Measurements from ENCODE around the gene CROCC.
A peak's percentile ranks its signal among the peaks of the same experiment; 100 is the strongest.
"Not testable (repeated sequence)": the region's sequence is repeated elsewhere in the genome, so short reads cannot be mapped to it uniquely, and the experiment has no call there.

CROCC gene

DNA sequence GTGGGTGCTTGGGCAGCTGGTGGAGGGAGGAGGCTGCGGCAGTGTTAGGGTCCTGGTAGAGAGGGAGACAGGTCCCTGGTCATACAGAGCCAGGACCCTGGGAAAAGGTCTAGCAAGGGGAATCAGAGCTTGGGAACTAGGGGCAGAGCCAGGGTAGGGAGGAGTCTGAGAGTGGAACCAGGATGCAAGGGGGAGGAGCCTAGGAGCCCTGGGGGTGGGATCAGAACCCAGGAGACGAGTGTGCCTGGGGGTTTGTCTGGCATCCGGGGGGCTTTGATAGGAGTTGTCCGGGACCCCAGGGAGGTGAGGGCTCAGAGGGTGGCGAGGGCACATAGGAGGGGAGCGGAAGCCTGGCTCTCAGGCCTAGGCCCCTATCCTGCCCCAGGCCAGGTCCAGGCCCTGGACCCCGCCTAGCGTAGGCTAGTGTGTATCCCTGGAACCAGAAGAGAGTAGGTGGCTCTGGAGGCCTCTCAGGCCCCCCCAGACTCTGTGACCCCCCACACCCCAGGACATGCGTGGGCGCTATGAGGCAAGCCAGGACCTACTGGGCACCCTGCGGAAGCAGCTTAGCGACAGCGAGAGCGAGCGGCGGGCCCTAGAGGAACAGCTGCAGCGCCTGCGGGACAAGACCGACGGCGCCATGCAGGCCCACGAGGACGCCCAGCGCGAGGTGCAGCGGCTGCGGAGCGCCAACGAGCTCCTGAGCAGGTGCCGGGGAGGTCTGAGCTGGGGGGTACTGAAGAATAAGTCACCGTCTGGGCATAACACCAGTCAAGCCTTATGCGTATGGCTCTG, 17.9 kb downstream of the CROCC start:
- DNase-seq: not testable (repeated sequence)

DNA sequence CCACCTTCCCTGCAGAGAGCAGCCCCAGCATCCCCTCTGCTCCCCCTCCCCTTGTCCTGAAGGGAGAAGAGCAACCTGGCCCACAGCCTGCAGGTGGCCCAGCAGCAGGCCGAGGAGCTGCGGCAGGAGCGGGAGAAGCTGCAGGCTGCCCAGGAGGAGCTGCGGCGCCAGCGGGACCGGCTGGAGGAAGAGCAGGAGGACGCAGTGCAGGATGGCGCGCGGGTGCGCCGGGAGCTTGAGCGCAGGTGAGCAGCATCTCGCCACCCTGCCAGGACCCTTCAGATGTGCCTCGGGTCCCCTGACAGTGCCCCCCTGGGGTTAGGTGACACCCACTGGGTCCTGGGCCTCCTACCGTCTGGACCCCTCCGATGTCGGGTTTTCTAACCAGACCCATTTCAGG, 22.3 kb downstream of the CROCC start:
- DNase-seq: no peak

DNA sequence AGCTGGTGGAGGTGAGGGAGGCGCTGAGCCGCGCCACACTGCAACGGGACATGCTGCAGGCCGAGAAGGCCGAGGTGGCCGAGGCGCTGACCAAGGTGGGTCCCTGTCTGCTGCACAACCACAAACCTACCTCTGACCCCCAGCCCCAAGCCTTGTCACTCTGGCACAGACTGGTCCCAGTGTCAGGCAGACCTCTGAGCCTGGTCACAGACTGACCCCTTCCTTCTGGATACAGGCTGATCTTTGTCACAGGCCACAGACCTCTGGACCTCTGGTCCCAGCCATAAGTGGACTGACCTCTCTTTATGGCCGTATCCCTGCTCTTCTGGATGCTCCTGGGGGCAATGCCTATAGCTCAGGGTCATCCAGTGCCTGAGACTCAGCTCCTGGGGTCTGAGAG, 23.8 kb downstream of the CROCC start:
- not testable (repeated sequence) for DNase-seq

DNA sequence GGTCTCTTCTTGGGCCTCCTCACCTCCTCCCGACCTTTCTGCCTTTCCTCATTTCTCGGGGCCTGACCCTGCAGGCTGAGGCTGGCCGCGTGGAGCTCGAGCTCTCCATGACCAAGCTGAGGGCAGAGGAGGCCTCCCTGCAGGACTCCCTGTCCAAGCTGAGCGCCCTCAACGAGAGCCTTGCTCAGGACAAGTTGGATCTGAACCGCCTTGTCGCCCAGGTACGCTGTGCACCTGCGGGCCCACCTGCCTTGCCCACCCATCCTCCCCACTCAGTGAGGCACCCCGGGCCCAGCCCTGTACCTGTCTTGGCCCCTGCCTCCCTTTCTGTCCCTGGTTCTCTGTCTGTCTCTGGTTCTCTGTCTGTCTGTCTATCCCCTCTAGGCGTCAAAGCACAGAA, 24.5 kb downstream of the CROCC start:
- DNase-seq: not testable (repeated sequence)

DNA sequence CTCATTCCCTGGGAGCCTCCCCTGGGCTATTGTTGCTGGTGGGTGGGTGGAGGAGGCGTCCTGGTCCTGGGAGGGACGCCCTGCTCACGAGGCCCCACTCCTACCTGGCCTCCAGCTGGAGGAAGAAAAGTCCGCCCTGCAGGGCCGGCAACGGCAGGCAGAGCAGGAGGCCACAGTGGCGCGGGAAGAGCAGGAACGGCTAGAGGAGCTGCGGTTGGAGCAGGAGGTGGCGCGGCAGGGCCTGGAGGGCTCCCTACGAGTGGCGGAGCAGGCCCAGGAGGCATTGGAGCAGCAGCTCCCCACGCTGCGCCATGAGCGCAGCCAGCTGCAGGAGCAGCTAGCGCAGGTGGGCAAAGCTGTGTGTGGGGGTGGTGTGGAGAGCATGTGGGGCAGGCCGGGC, 24.9 kb downstream of the CROCC start:
- no peak for DNase-seq

DNA sequence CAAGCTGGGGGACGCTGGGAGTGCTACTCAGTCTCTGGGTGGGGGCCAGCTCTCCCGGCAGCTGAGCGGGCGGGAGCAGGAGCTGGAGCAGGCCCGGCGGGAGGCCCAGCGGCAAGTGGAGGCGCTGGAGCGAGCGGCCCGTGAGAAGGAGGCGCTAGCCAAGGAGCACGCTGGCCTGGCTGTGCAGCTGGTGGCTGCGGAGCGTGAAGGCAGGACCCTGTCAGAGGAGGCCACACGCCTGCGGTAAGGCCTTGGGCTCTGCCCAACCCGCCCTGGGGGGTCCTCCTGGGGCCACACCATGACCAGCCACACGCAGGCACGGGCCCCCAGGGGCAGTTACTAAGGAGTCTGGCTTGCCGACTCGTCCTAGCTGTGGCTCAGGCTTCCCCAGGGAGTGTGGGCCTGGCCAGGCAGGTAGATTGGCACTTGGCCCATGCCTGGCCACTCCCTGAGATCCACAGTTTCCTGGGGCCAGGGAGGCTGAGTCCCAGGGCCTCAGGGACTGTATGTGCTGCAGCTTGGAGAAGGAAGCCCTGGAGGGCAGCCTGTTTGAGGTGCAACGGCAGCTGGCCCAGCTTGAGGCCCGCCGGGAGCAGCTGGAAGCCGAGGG, 26.7 kb downstream of the CROCC start:
- DNase-seq: not testable (repeated sequence)

DNA sequence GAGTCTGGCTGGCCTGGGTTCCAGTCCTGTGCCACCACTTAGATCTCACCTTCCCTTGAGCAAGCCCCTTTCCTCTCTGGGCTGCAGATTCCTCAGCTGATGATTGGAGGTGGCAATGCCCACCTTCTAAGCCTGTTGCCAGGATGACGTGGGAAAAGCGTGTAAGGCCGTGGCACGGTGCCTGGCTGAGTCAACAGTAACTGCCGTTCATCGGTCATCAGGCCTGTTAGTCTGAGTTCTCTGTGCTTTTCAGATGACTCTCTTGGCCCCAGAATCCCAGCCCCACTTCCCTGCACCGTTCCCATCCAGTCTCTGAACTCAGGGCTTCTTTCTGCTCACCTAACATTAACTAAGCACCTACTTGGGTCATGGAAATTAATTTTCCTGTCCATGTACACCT, 27.3 kb downstream of the CROCC start:
- not testable (repeated sequence) for DNase-seq

DNA sequence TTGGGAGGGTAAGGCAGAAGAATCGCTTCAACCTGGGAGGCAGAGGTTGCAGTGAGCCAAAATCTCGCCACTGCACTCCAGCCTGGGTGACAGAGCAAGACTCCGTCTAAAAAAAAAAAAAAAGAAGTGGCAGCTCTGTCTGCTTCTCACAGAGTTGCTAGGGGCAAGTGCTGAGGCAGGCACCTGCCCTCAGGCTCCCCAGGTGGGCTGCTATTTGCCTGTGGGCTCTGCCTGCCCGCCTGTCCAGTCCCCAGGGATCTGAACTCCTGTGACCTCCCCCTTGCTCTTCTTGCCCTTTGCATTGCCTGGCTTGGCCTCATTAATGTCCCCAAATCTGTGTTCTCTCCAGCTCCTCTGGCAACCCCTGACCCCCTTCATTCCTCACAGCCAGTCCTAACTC, 30.6 kb downstream of the CROCC start:
- not testable (repeated sequence) for DNase-seq

DNA sequence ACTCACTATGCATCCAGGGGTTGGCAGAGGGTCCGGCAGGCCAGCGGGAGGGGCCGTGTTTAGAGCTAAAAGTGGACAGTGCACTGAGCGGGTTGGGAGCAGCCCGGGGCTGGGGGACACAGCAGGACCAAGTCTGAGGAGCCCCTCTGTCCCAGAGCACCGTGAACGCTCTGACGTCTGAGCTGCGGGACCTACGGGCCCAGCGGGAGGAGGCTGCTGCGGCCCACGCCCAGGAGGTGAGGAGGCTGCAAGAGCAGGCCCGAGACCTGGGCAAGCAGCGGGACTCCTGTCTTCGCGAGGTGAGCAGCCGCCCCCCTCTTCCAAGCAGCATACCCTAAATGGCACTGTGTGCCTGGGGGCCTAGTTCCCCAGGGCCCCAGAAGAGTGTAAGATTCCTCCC, 32.8 kb downstream of the CROCC start:
- no peak for DNase-seq

DNA sequence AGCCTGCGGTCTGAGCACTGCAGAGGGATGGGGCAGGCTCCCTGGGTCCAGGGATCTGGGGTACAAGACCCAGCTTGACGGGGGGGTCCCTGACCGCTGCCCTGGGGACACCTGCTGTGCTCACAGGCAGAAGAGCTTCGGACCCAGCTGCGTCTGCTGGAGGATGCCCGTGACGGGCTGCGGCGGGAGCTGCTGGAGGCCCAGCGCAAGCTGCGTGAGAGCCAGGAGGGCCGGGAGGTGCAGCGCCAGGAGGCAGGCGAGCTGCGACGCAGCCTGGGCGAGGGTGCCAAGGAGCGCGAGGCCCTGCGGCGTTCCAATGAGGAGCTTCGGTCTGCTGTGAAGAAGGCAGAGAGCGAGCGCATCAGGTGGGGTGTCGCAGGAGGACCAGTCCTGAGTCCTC, 33.5 kb downstream of the CROCC start:
- DNase-seq: no peak

DNA sequence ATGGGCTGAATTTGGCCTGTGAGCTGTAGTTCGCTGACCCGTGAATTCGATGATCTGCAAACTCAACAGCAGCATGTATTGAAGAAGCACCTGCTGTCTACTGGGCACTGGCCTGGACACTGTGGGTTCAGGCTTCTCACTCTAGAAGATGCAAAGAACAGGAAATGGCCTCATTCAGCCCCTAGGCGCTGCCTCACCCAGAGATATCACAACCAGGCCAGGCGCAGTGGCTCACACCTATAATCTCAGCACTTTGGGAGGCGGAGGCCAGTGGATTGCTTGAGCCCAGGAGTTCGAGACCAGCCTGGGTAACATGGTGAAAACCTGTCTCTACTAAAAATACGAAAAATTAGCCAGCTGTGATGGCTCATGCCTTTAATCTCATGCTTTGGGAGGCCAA, 35.0 kb downstream of the CROCC start:
- DNase-seq: no peak

DNA sequence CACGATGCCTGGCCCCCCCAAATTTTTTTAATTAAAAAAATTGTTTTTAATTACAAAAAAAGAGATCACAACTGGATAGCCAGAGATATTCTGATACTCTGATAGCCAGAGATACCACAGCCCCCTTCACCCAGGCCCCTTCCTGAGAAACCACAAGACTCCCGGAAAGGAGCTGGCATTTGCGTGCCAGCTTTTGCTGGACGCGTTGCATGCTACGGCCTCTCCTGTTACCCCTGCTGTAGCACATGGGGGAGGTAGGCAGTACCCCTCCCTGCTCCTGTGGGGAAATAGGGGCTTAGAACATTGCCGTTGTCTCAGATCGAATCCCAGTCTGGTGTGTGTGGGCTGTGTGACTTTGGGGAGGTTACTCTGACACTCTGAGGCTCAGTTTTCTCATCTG, 36.0 kb downstream of the CROCC start:
- DNase-seq: no peak

DNA sequence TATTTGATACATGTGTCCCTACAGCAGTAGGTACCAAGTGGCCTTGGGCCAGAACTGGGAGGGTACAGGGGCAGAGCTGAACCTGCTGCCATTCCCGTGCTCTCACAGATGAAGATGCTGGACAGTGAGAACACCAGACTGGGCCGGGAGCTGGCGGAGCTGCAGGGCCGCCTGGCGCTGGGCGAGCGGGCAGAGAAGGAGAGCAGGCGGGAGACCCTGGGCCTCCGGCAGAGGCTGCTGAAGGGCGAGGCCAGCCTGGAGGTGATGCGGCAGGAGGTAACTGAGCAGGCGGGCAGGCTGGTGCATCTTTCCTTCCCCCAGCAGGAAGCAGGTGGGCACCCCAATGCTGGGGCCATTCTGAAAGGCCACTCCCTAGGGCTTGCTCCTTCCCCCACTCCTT, 36.7 kb downstream of the CROCC start:
- no peak for DNase-seq

DNA sequence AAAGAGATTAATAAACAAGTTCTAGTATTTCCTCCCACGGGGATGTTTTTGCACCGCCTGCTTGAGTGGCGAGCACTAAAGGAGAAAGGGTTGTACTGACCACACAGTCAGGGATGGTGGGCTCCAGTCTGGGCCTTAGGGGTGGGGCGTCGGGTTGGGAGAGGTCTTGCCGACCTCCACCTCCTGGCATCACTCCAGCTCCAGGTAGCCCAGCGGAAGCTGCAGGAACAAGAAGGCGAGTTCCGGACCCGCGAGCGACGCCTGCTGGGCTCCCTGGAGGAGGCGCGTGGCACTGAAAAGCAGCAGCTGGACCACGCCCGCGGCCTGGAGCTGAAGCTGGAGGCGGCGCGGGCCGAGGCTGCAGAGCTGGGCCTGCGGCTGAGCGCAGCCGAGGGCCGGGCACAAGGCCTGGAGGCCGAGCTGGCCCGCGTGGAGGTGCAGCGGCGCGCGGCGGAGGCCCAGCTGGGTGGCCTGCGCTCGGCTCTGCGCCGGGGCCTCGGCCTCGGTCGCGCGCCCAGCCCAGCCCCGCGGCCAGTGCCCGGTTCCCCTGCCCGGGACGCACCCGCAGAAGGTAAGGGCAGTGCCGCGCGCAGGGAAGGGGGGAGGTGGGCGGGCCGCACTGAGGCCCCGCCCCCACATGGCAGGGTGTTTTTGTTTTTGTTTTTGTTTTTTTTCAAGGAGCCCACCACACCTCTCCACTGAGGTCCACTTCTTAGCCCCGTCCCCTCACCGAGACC, 39.0 kb downstream of the CROCC start:
- DNase-seq: peak; percentile 91

DNA sequence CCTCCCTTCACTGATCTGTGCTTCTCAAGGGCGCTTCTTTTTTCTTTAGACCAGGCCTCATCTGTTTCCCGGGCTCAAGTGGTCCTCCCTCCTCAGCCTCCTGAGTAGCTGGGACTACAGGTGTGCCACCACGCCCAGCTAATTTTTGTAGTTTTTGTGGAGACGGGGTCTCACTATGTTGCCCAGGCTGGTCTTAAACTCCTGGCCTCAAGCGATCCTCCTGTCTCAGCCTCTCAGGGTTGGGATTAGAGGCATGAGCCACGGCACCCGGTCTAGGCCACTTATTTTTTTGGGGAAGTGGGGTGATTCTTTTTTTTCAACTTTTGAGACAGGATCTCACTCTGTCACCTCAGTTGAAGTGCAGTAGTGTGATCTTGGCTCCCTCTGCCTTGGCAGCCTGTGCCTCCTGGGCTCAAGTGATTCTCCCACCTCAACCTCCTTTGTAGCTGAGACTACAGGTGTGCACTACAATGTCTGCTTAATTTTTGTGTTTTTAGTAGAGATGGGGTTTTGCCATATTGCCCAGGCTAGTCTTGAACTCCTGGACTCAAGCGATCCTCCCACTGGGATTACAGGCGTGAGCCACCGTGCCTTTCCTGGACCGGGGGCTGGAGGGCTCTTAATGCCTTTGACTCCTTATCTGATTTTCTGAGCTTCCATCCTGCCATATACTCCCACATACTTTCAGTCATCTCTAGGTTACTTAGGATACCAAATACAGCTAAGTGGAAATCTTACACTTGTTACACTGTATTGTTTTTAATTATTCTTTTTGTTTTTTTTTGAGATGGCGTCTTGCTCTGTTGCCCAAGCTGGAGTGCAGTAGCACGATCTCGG, 39.8 kb downstream of the CROCC start:
- DNase-seq: no peak

DNA sequence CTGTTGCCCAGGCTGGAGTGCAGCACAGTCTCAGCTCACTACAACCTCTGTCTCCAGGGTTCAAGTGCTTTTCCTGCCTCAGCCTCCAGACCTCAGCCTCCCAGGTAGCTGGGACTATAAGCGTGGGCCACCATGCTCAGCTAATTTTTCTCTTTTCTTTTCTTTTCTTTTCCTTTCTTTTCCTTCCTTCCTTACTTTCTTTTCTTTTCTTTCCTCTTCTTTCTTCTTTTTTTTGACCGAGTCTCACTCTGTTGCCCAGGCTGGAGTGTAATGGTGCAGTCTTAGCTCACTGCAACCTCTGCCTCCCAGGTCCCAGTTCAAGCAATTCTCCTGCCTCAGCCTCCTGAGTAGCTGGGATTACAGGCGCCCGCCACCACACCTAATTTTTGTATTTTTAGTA, 42.4 kb downstream of the CROCC start:
- not testable (repeated sequence) for DNase-seq

DNA sequence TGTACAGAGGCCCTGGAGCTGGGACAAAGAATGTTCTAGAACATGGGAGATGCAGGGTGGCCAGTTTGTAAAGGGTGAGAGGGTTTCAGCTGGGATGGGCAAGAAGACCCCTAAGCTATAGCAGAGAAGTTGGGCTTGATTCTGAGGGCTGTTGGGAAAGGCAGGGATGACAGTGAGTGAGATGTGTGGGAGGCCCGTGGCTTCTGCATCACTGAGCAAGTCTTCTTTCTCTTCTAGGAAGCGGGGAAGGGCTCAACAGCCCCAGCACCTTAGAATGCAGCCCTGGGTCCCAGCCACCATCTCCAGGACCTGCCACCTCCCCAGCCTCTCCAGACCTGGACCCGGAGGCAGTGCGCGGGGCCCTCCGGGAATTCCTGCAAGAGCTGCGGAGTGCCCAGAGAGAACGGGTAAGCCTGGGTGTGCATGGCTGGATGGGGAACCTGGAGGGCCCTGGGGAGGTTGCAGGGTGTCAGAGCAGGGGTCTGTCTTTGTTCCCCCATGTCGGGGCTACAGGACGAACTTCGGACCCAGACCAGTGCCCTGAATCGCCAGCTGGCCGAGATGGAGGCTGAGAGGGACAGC, 43.8 kb downstream of the CROCC start:
- DNase-seq: no peak

DNA sequence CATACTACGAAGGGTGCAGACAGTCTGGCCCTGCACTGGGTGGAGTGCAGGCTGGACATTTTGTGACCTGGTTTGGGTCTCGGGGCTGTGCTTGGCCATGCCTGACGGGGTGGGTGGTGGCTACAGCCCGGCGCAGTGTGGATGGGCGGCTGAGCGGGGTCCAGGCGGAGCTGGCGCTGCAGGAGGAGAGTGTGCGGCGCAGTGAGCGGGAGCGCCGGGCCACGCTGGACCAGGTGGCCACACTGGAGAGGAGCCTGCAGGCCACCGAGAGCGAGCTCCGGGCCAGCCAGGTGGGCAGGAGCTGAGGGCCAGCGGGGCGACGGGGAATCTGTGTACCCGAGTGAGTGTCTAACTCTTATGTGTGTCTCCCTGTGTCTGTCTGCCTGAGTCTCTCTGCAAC, 44.6 kb downstream of the CROCC start:
- no peak for DNase-seq

DNA sequence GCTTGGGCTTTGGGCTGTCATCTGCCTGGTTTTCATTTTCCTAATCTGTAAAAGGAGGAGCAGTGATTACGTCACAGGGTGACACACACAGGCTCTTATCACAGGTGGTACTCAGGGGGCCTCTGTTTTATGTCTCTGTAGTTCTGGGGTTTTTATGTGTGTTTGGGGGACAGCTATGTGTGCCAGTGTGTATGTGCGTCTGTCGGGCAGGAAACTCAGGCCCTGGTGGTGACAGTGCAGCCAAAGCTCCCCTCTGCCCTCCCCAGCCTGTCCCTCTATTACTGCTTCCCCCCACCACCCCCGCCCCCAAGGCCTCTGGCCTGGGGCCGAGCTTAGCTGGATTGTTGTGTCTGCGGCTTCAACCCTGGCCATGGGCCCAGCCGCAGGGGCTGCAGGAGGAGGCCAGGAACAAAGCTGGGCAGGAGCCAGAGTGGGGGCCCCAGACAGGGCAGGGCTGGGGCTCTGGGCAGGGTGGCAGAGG, 45.4 kb downstream of the CROCC start:
- peak; percentile 27 for DNase-seq

DNA sequence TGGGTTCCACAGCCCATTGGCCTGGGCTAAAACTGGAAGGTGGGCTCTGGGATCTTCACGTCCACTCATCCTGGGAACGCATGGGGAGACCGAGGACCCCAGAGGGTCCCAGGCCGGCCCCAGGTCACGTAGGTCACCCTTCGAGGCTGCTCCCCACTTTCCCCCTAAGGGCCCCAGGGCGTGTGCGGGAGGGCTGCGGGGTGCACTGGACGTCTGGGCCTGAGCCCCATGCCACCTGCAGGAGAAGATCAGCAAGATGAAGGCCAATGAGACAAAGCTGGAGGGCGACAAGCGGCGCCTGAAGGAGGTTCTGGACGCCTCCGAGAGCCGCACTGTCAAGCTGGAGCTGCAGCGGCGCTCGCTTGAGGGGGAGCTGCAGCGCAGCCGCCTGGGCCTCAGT, 46.2 kb downstream of the CROCC start:
- DNase-seq: no peak

DNA sequence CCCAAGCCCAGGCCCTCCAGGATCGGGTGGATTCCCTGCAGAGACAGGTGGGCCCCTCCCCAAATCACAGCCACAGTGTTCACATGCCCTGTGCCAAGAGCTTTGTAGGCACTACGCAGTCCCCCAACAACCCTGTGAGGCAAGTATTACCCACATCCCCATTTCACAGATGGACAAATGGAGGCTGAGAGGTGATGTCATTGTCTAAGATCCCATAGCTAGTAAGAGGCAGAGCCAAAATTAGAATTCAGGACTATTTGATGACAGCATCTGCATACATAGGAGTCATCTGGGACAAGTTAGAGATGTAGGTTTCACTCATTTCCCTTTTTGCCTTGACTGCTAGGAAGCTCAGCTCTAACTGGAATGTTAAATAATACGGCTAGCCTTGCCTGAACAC, 46.6 kb downstream of the CROCC start:
- DNase-seq: no peak

DNA sequence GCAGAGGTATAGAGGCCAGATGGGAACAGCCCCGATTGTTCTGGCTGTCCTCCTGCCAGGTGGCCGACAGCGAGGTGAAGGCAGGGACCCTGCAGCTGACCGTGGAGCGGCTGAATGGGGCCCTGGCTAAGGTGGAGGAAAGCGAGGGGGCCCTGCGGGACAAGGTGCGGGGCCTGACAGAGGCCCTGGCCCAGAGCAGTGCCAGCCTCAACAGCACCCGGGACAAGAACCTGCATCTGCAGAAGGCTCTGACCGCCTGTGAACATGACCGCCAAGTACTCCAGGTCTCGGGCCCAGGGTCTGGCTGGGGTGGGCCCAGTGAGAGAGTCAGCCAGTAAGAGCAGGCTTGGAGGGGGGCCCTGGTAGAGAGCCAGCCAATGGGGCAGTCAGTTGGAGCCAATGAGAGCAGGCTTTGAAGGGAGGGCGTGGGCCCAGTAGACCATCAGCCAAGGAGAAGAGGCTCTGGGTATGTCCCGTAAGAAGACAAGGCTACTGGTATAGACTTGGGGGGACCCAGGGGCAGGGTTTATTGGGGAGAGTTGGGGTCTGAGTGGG, 47.4 kb downstream of the CROCC start:
- DNase-seq: no peak
